Vagina (tissue), 2 donors: Measurements from ENCODE around the gene SPINK2.

Experiments
- CTCF ChIP-seq, 3 experiments: fragments of 450-650 bp in 2 of 3; fragments of 200-600 bp in 1 of 3; sonication (generic) in 1 of 3; IDR thresholded peaks; one replicate each; pipeline ENCODE4 v1.5.1; 2017 to 2019; ENCODE audit warnings: antibody characterized with exemption in 3 of 3, mild to moderate bottlenecking in 2 of 3, moderate library complexity in 2 of 3
- POLR2A ChIP-seq, 2 donors: fragments of 450-650 bp; IDR thresholded peaks; one replicate each; pipeline ENCODE4 v1.6.1; 2017; ENCODE audit warnings: antibody characterized with exemption in 2 of 2, mild to moderate bottlenecking in 2 of 2, moderate library complexity in 2 of 2
- POLR2AphosphoS5 ChIP-seq, 2 donors: sonication (generic); formaldehyde crosslinking; IDR thresholded peaks; one replicate each; pipeline ENCODE4 v1.9.0; 2017; ENCODE audit warnings: antibody characterized with exemption in 2 of 2, mild to moderate bottlenecking in 2 of 2, low read depth in 1 of 2; ENCODE audit not compliant: insufficient read depth in 1 of 2

GRCh38 chr4:56850910-56851309, 29.4 kb upstream of the SPINK2 start:
- TF ChIP-seq CTCF (IDR thresholded peaks at IDR 0.05) (no peak), POLR2AphosphoS5 (IDR thresholded peaks at IDR 0.05; ENCODE audit: insufficient read depth in 1 of 2, low read depth in 1 of 2) (no peak), POLR2A (IDR thresholded peaks at IDR 0.05) (no peak)
